Measurements from ENCODE around the gene TBKBP1.

The TBKBP1 gene

GRCh38 chr17:47716375-47716774 is 22.4 kb downstream of the TBKBP1 start:
- no peak for DNase-seq

DNA sequence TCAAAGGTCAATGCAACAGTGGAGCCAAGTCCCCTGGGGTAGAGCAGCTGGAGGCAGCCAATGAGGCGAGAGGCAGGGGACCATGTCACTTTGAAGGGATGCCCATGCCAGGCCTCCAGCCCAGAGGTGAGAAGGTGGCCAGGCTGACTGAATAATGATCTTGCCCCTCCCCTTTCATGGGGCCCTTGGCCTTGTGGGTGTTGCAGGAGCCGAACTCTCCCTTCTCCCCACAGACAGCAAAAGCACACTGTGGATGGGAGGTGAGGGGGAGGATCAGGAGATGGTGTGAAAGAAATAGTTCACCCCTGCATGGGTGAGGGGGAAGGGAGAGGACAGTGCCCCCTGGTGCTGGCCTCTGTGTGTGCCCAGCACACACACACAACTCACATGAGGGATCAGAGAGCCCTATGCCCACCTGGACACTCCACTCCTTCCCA is 23.3 kb downstream of the TBKBP1 start:
- DNase-seq: no peak

DNA sequence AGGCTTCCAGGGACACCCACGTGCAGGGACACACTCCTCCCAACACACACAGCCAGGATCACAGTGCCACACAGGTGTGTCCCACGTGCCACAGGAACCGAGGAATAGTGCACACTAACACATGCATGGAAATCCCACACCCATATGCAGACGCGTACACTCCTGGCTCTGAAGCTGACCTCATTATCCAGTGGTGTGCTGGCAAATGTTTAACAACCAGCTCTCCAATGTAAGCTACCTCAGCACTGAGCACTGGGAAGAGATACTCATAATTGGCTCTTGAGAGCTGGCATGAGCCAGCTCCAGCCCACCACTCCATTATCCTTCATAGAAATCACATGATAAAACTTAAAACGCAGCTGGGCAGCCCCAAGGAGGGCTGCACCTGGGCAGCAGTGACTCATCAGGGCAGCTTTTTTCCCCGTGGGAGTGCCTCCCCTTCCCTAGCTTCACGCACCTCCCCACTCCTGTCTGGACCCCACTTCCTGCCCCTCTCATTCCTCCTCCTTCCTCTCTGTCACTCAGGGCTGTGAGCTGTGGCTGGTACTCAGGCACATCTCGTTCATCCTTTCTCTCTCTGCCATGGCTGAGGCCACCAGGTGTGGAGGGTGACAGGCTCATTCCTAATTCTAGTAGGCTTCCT is 24.1 kb downstream of the TBKBP1 start:
- no peak for DNase-seq

DNA sequence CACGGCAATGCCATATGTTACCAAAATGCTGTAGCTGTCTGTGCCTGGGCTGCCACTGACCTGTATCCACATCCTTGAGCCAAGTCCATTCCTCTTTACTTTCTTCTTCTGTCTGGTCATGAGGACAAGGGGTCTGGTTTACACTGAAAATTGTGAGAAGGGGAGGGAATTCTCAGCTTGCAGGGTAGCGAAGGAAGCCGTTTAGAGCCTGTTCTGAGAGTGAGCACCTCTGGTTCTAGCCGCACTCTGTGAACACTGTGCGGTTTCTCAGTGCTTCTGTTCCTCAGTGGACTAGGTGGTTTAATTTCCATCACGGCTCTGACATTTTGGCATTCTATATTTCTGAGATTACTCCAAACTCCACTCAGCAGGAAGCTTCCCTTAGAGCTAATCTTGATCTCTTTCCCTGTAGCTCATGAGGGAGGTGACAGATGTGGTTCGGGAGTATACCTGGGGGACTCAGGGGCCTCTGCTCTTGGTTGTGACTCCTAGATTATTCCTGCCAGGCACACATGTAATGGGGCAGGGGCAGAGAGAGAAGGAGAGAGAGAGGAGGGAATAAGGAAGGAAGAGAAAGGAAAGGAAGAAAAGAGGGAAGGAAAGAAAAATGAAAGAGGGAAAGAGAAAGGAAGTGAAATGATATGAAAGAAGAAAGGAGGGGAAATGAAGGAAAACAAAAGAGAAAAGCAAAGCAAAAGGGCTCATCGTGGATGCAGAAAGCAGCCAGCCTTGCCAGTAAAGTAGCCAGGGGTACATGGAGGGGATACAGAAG is 24.9 kb downstream of the TBKBP1 start:
- no peak for DNase-seq

DNA sequence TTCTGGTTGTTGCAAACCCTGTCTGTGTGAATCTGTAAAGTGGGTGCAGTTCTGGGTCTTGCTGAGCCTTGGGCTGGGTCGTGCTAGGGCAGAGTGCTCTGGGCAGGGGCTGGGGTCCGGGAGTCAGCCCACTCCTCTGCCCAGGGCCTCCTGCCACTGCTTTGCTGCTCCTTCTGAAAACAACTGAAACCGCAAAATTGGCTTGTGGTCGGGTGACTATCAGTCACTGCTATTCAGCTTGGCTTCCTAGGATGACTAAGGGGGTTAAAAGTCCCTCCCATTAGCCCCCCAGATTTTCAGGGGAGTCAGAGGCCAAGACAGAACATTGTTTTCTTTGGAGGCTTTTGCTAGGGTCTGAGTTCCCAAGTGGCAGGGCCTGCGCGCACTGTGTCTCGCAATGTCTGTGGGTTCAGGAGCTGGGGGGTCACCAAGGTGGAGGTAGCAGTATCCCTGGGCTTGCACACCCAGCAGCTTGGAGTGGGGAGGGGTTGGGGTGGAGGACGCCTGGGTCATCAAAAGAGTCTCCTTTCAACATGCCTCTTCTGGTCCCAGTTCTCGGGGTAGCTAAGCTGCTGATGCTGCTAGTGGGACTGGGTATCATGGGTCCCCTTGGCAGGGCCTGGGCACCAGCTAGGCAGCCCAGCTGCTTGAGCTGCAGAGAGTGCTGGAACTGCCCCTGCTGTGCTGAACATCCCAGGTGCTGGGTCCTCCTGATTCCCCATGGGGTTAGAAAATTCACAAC is 25.6 kb downstream of the TBKBP1 start:
- DNase-seq: no peak

GRCh38 chr17:47720196-47720595 is 26.2 kb downstream of the TBKBP1 start:
- no peak for DNase-seq

GRCh38 chr17:47720754-47721533 is 27.0 kb downstream of the TBKBP1 start:
- no peak for DNase-seq

DNA sequence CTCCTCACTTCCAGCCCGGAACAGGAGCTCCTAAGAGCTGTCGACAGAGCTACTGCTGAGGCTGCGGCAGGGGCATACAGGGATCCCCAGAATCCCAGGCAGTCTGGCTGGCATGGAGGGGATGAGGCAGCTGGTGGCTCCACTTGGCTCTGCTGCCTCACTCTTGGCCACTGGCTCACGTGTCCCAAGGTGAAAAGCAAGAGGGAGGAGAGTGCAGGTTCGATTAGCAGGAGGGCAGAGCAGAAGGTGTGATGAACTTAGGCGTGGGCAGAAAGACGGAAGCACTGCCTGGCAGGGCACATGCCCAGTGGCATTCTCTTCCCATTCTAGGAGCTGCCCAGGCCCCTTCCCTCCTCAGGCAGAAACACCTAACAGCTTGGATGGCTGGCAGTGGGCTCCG is 27.8 kb downstream of the TBKBP1 start:
- DNase-seq: no peak

GRCh38 chr17:47724705-47725104 is 30.7 kb downstream of the TBKBP1 start:
- DNase-seq: no peak

DNA sequence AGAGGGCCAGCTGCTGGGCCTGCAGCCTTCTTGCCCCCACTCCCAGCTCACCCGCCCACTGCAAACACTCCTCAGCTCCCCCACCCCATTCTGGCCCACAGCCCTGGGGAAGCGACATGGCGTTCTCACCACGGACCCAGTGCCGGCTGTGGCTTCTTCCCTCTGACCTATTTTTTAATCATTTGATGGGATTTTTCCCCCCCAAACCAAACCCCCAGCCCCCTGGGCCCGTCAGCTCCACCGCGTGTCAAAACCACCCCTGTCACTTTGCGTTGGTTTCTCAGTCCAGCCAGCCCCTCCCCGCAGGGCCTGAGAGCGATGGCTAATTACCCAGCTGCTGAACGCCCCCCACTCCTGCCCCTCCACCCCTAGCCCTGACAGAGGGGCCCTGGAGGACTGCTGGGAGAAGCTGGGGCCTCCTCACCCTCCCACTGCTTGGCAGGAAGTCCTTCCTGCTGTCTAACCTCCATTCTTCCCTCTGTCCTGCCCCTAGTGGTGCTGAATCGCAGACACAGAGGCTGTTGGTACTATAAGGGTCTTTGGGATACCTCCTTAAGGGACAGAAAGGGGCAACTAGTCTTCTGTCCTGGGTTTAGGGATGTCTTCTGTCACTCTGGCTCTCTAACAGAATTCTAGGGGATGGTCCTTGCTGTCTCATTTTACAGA is 31.6 kb downstream of the TBKBP1 start:
- DNase-seq: no peak

DNA sequence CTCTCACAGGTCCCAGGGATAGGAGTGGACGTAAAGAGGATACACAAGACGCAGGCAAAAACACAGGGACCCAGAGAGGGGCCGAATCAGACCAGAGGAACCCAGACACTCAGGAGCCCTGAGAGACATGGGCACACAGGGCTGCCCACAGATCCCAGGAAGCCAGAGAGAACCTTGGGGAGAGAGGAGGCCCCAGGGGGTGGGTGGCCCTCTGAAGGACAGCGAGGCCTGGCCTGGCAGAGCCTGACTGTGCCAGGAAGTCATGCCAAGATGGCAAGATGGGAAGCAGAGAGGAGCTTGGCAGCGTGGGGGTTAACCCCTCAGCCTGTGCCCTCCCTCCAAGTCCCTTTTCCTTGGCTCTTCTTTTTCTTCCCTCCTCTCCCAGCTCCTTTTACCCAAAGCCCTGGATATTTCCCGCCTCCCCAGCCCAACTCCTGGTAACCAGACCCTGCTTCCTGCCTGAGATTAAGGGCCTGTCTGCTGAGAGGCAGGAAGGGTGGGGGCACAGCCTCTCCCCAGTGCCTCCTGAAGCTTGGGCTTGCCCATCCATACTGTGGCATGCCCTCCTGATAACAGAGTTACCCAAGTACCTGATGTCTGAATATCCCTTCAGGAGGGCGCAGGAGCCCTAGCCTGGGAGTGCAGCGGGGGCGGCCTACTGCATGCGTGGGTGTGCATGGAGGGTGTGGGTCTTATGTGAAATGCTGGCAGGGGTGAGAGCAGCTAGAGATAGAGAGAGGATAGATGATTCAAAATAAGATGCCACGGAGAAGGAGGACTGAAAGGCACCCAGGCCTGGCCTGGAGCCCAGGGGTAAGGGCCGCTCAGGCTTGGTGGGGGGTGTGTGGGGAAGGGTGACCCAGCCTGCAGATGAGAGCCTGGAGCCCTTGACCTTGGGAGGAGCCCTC is 33.1 kb downstream of the TBKBP1 start:
- DNase-seq: no peak

- no peak for DNase-seq
Observed at GRCh38 chr17:47727704-47728036, 33.7 kb downstream of the TBKBP1 start.

GRCh38 chr17:47728214-47728877 is 34.4 kb downstream of the TBKBP1 start:
- DNase-seq: no peak

DNA sequence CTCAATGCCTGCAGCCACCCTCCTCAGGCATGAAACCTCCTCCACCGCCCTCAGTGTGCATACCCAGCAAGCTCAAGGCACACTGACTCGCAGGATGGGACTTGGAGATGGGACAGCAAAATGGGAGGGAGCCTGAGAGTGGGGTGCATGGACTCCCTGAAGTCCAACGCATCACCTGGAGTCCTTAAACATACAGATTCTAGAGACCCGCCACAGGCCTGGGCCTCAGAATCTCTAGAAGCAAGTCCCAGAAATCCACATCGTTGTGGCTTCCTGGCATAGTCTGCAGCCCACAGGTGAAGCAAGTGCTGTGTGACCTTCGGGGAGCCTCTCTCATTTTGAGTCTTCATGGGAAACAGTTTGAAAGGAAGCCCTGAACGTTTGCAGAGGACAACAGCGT is 35.5 kb downstream of the TBKBP1 start:
- DNase-seq: no peak

DNA sequence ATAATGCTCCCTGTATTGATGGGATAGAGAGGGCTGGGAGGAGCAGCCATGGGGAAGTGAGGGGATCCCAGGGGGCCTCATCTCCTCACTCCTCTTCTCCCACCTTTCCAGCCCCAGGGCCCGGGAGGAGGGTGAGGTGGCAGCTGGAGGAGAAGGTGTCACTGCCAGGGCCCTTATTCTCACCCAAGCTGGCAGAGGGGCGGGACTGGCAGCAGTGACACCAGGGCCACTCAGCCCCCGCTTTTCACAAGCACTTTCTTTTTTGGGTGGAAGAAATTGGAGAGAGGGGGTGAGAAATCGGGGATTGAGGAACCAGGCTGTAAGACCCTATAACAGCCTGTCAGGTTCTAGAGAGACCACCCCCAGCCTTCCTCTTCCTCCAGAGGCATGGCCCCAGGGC is 36.7 kb downstream of the TBKBP1 start:
- DNase-seq: no peak

DNA sequence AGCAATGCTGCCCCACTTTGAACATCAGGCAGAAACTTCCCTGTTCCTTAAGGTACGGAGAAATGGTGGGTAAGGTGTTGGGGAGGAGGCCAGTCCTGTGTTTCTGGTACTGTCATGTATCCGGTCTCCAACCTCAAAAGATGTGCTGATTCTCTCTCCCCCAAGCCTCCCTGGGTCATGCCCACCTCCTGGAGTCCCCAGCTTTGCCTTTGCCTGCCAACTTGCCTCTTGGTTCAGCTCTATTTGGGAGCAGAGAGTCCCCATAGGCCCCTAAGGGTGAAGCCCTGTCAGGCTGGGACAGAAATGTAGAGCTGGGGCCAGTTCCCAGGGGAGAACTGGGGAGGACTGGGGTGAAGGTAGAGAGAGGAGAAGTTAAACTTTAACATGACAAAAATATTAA is 37.4 kb downstream of the TBKBP1 start:
- DNase-seq: no peak

- no peak for DNase-seq
Observed at GRCh38 chr17:47732399-47733046, 38.6 kb downstream of the TBKBP1 start.

DNA sequence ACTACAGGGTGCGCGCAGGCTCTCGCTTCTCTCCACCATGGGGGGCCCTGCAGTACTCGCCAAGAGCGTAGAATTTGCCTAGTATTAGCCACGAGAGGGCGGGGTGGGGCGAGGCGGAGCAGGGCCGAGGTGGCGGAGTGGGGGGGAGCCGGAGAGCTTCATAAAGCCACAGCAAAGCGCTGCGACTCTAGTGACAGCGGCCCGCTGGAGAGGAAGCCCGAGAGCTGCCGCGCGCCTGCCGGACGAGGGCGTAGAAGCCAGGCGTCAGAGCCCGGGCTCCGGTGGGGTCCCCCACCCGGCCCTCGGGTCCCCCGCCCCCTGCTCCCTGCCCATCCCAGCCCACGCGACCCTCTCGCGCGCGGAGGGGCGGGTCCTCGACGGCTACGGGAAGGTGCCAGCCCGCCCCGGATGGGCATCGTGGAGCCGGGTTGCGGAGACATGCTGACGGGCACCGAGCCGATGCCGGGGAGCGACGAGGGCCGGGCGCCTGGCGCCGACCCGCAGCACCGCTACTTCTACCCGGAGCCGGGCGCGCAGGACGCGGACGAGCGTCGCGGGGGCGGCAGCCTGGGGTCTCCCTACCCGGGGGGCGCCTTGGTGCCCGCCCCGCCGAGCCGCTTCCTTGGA is 39.2 kb downstream of the TBKBP1 start, which contains the start of gene TBX21:
TSS of gene TBX21 (plus strand) at position 190 of the 627 bp plus-strand sequence. CDS start at position 409, 219 bp downstream.
- no peak for DNase-seq

GRCh38 chr17:47733674-47734410 is 39.9 kb downstream of the TBKBP1 start:
- no peak for DNase-seq

Data from DMS 273 treated with DMSO at 0.1 percent for 48 hours (cell line).